ENCODE measurements around the gene HJURP.

DNA sequence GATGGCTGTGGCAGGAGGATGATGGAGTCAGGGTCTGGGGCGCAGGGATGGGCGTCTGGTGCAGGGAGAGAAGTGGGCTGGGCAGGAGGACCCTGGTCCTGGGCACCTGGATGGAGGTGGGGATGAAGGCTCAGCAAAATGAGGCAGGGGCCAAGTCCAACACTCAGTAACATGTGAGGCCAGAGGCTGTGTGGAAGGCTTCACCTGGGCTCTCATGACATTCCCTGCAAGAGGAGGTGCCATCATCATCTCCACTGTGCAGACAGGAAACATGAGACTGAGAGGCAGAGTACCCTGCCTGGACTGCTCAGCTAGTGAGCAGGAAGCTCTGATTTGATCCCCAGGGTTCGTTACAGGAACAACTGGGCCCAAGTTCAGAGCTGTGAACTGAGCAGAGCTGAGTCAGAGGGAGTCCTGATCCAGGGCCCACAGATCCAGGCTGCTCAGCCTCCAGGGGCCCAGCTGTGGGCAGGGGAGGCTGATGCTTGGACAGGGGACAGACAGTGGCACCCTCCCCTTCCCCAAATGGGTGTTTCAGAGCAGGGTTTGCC is 36.9 kb downstream of the HJURP start:
- TF ChIP-seq POLR2A (IDR thresholded peaks at IDR 0.05): no peak
- TF ChIP-seq, protein P1, sequence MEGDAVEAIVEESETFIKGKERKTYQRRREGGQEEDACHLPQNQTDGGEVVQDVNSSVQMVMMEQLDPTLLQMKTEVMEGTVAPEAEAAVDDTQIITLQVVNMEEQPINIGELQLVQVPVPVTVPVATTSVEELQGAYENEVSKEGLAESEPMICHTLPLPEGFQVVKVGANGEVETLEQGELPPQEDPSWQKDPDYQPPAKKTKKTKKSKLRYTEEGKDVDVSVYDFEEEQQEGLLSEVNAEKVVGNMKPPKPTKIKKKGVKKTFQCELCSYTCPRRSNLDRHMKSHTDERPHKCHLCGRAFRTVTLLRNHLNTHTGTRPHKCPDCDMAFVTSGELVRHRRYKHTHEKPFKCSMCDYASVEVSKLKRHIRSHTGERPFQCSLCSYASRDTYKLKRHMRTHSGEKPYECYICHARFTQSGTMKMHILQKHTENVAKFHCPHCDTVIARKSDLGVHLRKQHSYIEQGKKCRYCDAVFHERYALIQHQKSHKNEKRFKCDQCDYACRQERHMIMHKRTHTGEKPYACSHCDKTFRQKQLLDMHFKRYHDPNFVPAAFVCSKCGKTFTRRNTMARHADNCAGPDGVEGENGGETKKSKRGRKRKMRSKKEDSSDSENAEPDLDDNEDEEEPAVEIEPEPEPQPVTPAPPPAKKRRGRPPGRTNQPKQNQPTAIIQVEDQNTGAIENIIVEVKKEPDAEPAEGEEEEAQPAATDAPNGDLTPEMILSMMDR (IDR thresholded peaks at IDR 0.05): no peak
